SK-N-SH (cell line): ENCODE data around the gene TMCO4. TPM values are rescaled to one million over a fixed set of nuclear protein-coding genes. Genes with fewer than 3 reads are reported as not detected.

Experiments used
- CTCF ChIA-PET: fragments of 300-600, 350-600 bp; formaldehyde crosslinking; extraction: SDS; loops from one replicate; lab custom pipeline; 2021; lab: Yijun Ruan, JAX
- POLR2A ChIA-PET: fragments of 350-600 bp; sonication (Branson Sonifier 250); formaldehyde crosslinking; extraction: SDS; loops from one replicate; lab custom pipeline; 2020; ENCODE audit warnings: antibody characterized with exemption, inconsistent platforms; lab: Yijun Ruan, JAX
- DNase-seq: peaks from one replicate; pipeline ENCODE4 v3.0.0; 2012
- H2AFZ ChIP-seq: fragments of 200-600 bp; sonication (generic); 2 replicates; pipeline ENCODE4 v1.8.1; 2016; ENCODE audit warnings: antibody characterized with exemption, mild to moderate bottlenecking, low read depth
- H3F3A ChIP-seq: fragments of 200-600 bp; sonication (generic); replicated peaks from 2 replicates; pipeline ENCODE3; 2016; ENCODE audit warnings: antibody characterized with exemption, mild to moderate bottlenecking; ENCODE audit not compliant: insufficient read depth
- H3K27ac ChIP-seq, 2 experiments: fragments of 200-500 bp in 1 of 2; fragments of 200-600 bp in 1 of 2; sonication (Bioruptor generic) in 1 of 2; sonication (generic), shearing (Covaris generic) in 1 of 2; 2 replicates each; pipeline versions ENCODE4 v1.5.1 to v1.6.1; 2014 to 2016; ENCODE audit warnings: low read depth in 2 of 2, inconsistent platforms in 1 of 2, low read length in 1 of 2, mild to moderate bottlenecking in 1 of 2, mixed read lengths in 1 of 2
- H3K27me3 ChIP-seq: fragments of 200-600 bp; sonication (generic), shearing (Covaris generic); 2 replicates; pipeline ENCODE4 v1.6.1; 2016; ENCODE audit warnings: mixed run types; ENCODE audit not compliant: insufficient read depth
- H3K36me3 ChIP-seq, 2 experiments: fragments of 200-500 bp in 1 of 2; fragments of 200-600 bp in 1 of 2; sonication (Bioruptor generic) in 1 of 2; sonication (generic) in 1 of 2; replicated peaks in 1 of 2; 2 replicates each; pipeline versions ENCODE3 to v1.5.1; 2014 to 2016; ENCODE audit warnings: low read length in 1 of 2, mild to moderate bottlenecking in 1 of 2; ENCODE audit not compliant: insufficient read depth in 2 of 2, control insufficient read depth in 1 of 2
- H3K4me1 ChIP-seq, 2 experiments: fragments of 200-500 bp in 1 of 2; fragments of 200-600 bp in 1 of 2; sonication (Bioruptor generic) in 1 of 2; sonication (generic), shearing (Covaris generic) in 1 of 2; 2 replicates each; pipeline versions ENCODE4 v1.5.1 to v1.6.1; 2014 to 2016; ENCODE audit warnings: low read depth in 1 of 2, low read length in 1 of 2, mixed run types in 1 of 2; ENCODE audit not compliant: insufficient read depth in 2 of 2, control insufficient read depth in 1 of 2
- H3K4me2 ChIP-seq: fragments of 200-600 bp; sonication (generic), shearing (Covaris generic); 2 replicates; pipeline ENCODE4 v1.6.1; 2017; ENCODE audit warnings: mixed run types
- H3K4me3 ChIP-seq, 2 experiments: fragments of 200-500 bp in 1 of 2; fragments of 200-600 bp in 1 of 2; sonication (Bioruptor generic) in 1 of 2; sonication (generic), shearing (Covaris generic) in 1 of 2; 2 replicates each; pipeline versions ENCODE4 v1.5.1 to v1.8.1; 2014 to 2016; ENCODE audit warnings: low read depth in 2 of 2, inconsistent platforms in 1 of 2, low read length in 1 of 2, mild to moderate bottlenecking in 1 of 2, mixed read lengths in 1 of 2, moderate library complexity in 1 of 2
- H3K79me2 ChIP-seq: fragments of 200-600 bp; sonication (generic); 2 replicates; pipeline ENCODE4 v1.8.1; 2017; ENCODE audit warnings: mild to moderate bottlenecking; ENCODE audit not compliant: insufficient read depth
- H3K9ac ChIP-seq: fragments of 200-600 bp; sonication (generic); 2 replicates; pipeline ENCODE4 v1.6.1; 2017; ENCODE audit warnings: mixed run types
- H3K9me2 ChIP-seq: fragments of 200-600 bp; sonication (generic); 2 replicates; pipeline ENCODE4 v1.6.1; 2017; ENCODE audit warnings: mixed run types
- H3K9me3 ChIP-seq: fragments of 200-600 bp; sonication (generic); 2 replicates; pipeline ENCODE4 v1.6.1; 2017; ENCODE audit warnings: mixed run types, mild to moderate bottlenecking, moderate library complexity
- H4K20me1 ChIP-seq: fragments of 200-600 bp; sonication (generic); 2 replicates; pipeline ENCODE4 v1.6.1; 2017; ENCODE audit warnings: mild to moderate bottlenecking, mixed run types; ENCODE audit not compliant: insufficient read depth
- CHD2 ChIP-seq: fragments of 150-350 bp; IDR thresholded peaks from 2 replicates; pipeline ENCODE4 v1.6.1; 2018; ENCODE audit warnings: low read length; ENCODE audit not compliant: partially characterized antibody
- EZH2phosphoT487 ChIP-seq: fragments of 200-600 bp; sonication (generic); IDR thresholded peaks from 2 replicates; pipeline ENCODE4 v1.6.1; 2017; ENCODE audit warnings: low read depth, mixed run types, mild to moderate bottlenecking, antibody characterized with exemption, moderate library complexity, borderline replicate concordance
- FOSL2 ChIP-seq: IDR thresholded peaks from 2 replicates; pipeline ENCODE4 v1.4.0; 2012; ENCODE audit warnings: low read depth, mild to moderate bottlenecking, moderate library complexity, borderline replicate concordance
- FOXJ3 ChIP-seq: sonication (generic); formaldehyde crosslinking; IDR thresholded peaks from 2 replicates; pipeline ENCODE4 v1.5.1; 2020; ENCODE audit warnings: mild to moderate bottlenecking, missing genetic modification reagents
- FOXM1 ChIP-seq: IDR thresholded peaks from 2 replicates; pipeline ENCODE4 v1.4.0; 2012; ENCODE audit warnings: low read depth, mild to moderate bottlenecking
- MEF2A ChIP-seq: IDR thresholded peaks from 2 replicates; pipeline ENCODE4 v1.4.0; 2012; ENCODE audit warnings: low read depth, borderline replicate concordance
- NFIC ChIP-seq: IDR thresholded peaks from 2 replicates; pipeline ENCODE4 v1.4.0; 2012; ENCODE audit warnings: borderline replicate concordance
- PBX3 ChIP-seq: IDR thresholded peaks from 2 replicates; pipeline ENCODE4; 2012
- POLR2AphosphoS5 ChIP-seq: IDR thresholded peaks from 2 replicates; pipeline ENCODE4 v1.6.1; 2012; ENCODE audit warnings: low read depth, low read length
- RAD21 ChIP-seq: IDR thresholded peaks from 2 replicates; pipeline ENCODE4 v1.6.1; 2012; ENCODE audit warnings: mild to moderate bottlenecking, low read length
- RCOR1 ChIP-seq: fragments of 150-350 bp; IDR thresholded peaks from 2 replicates; pipeline ENCODE4 v1.6.1; 2017; ENCODE audit warnings: antibody characterized with exemption, low read length
- REST ChIP-seq: IDR thresholded peaks from 2 replicates; pipeline ENCODE4 v1.6.1; 2012; ENCODE audit warnings: mild to moderate bottlenecking, low read depth, low read length, moderate library complexity
- RFX5 ChIP-seq: IDR thresholded peaks from 2 replicates; pipeline ENCODE4 v1.6.1; 2012; ENCODE audit warnings: mild to moderate bottlenecking, improper control_type of control experiment, low read length
- SIN3A ChIP-seq: IDR thresholded peaks from 2 replicates; pipeline ENCODE4 v1.6.1; 2012; ENCODE audit warnings: low read depth, mild to moderate bottlenecking, low read length, moderate library complexity, borderline replicate concordance
- TEAD4 ChIP-seq: IDR thresholded peaks from 2 replicates; pipeline ENCODE4 v1.4.0; 2012; ENCODE audit warnings: mild to moderate bottlenecking, borderline replicate concordance; ENCODE audit not compliant: insufficient read depth
- USF1 ChIP-seq: IDR thresholded peaks from 2 replicates; pipeline ENCODE4 v1.4.0; 2012; ENCODE audit warnings: low read depth, borderline replicate concordance
- USF2 ChIP-seq: fragments of 150-350 bp; IDR thresholded peaks from 2 replicates; pipeline ENCODE4 v1.6.1; 2017; ENCODE audit warnings: antibody characterized with exemption, low read length, low read depth, borderline replicate concordance
- YY1 ChIP-seq: IDR thresholded peaks from 2 replicates; pipeline ENCODE4 v1.4.0; 2012; ENCODE audit warnings: low read depth, mild to moderate bottlenecking
- WGBS: methylation state at CpG from one replicate; pipeline ENCODE4 v1.1.6; 2017; ENCODE audit warnings: low lambda C conversion rate; 5-methylcytosine and 5-hydroxymethylcytosine counted together
- polyA plus RNA-seq, 3 experiments: library from polyadenylated mRNA; depleted of rRNA; stranded (reverse); fragments of >200 nt; gene quantifications; 2 replicates each; pipeline ENCODE4 v1.2.3, GENCODE V29; 2012

Gene TMCO4
- polyA plus RNA-seq, 1 of the 3 experiments (the other 2 are of a cell fraction) = 4.2 TPM

- H3K79me2 ChIP-seq = no peaks in the 10 kb centered on the region
- 0 out of 2 replicates have a peak, but pooled peaks cover 3% of the 10 kb centered on the region for H4K20me1 ChIP-seq
- no peaks in the 10 kb centered on the region for H3K27me3 ChIP-seq
- POLR2A ChIA-PET = no interaction called here
- no peaks in the 10 kb centered on the region for H3F3A ChIP-seq
- H3K36me3 ChIP-seq = no peaks in the 10 kb centered on the region
- WGBS = 94% methylated on average over 6 of the region's 10 CpGs
- no peak for TF ChIP-seq PBX3
- no peak for TF ChIP-seq USF2
- no peak for TF ChIP-seq REST
- no peak for TF ChIP-seq RAD21
- TF ChIP-seq NFIC = no peak
- TF ChIP-seq YY1 = no peak
- no peak for TF ChIP-seq USF1
- TF ChIP-seq FOXJ3 = no peak
- no peak for TF ChIP-seq POLR2AphosphoS5
- no peak for TF ChIP-seq RFX5
- TF ChIP-seq FOXM1 = no peak
- TF ChIP-seq TEAD4 = no peak
- no peak for TF ChIP-seq SIN3A
- TF ChIP-seq RCOR1 = no peak
- TF ChIP-seq CHD2 = no peak
- no peak for TF ChIP-seq FOSL2
- no peak for TF ChIP-seq EZH2phosphoT487
- no peak for TF ChIP-seq MEF2A
- CTCF ChIA-PET = interaction anchor here (2.8 to 33.1 kb wide), 3 partner anchors 50 to 315 kb away, joined by 18 to 553 read pairs (median 29); no protein-coding TSS in a partner anchor
- no peaks in the 10 kb centered on the region for H3K9me3 ChIP-seq
- H3K27ac ChIP-seq = no peak overlapping the region
- H2AFZ ChIP-seq = no peak overlapping the region
- H3K4me1 ChIP-seq = peaks cover 0 to 13% of the 10 kb centered on the region in 2 experiments; a peak in 1 of 4 replicates
- no peak overlapping the region for H3K9ac ChIP-seq
- DNase-seq = no peak
- H3K9me2 ChIP-seq = no peaks in the 10 kb centered on the region
- H3K4me3 ChIP-seq = no peak overlapping the region
- H3K4me2 ChIP-seq = no peak overlapping the region
Observed at GRCh38 chr1:19657511-19657910, 142.2 kb downstream of the TMCO4 start.
